ENCODE results near the gene RALGPS1. TPM values are rescaled to one million over a fixed set of nuclear protein-coding genes. Genes with fewer than 3 reads are reported as not detected.

Gene RALGPS1
- polyA plus RNA-seq, 1 of the 3 experiments (the other 2 are of a cell fraction), result 3.9 TPM

DNA sequence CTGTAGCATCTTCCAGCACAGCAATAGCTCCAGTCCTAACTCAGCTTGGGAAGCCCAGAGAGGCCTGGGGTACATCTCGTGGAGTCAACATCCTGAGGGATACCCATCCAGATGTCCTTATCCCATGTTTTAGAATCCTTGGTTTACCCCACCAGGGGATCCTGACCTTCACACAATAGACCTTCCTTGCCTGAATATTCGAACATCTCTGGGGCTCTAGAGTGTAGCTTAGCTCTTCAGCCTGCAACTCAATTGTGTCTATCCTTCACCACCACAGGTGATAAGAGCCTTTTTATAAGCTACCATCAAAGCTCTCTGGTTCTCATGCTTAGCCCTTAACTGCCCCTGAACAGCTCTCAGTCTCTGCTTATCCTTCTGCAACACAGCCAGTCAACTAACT lies 7.5 kb upstream of the RALGPS1 start (continued):
- TF ChIP-seq, protein P1, sequence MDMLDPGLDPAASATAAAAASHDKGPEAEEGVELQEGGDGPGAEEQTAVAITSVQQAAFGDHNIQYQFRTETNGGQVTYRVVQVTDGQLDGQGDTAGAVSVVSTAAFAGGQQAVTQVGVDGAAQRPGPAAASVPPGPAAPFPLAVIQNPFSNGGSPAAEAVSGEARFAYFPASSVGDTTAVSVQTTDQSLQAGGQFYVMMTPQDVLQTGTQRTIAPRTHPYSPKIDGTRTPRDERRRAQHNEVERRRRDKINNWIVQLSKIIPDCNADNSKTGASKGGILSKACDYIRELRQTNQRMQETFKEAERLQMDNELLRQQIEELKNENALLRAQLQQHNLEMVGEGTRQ (IDR thresholded peaks at IDR 0.05; ENCODE audit: borderline replicate concordance, low read depth, low read length), result no peak
- TF ChIP-seq MXI1 (IDR thresholded peaks at IDR 0.05; ENCODE audit: low read depth, low read length), result no peak
- TF ChIP-seq RAD21 (IDR thresholded peaks at IDR 0.05; ENCODE audit: low read length), result no peak
- TF ChIP-seq RCOR1 (IDR thresholded peaks at IDR 0.05; ENCODE audit: low read length), result no peak
- TF ChIP-seq, protein P2, sequence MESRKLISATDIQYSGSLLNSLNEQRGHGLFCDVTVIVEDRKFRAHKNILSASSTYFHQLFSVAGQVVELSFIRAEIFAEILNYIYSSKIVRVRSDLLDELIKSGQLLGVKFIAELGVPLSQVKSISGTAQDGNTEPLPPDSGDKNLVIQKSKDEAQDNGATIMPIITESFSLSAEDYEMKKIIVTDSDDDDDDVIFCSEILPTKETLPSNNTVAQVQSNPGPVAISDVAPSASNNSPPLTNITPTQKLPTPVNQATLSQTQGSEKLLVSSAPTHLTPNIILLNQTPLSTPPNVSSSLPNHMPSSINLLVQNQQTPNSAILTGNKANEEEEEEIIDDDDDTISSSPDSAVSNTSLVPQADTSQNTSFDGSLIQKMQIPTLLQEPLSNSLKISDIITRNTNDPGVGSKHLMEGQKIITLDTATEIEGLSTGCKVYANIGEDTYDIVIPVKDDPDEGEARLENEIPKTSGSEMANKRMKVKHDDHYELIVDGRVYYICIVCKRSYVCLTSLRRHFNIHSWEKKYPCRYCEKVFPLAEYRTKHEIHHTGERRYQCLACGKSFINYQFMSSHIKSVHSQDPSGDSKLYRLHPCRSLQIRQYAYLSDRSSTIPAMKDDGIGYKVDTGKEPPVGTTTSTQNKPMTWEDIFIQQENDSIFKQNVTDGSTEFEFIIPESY (IDR thresholded peaks at IDR 0.05; ENCODE audit: borderline replicate concordance, low read depth), result no peak
- TF ChIP-seq, protein P3, sequence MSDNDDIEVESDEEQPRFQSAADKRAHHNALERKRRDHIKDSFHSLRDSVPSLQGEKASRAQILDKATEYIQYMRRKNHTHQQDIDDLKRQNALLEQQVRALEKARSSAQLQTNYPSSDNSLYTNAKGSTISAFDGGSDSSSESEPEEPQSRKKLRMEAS (IDR thresholded peaks at IDR 0.05; ENCODE audit: low read depth), result no peak
- TF ChIP-seq TAF1 (IDR thresholded peaks at IDR 0.05; ENCODE audit: borderline replicate concordance, low read depth, low read length), result no peak
- TF ChIP-seq FOXJ3 (CRISPR knock-in tag; IDR thresholded peaks at IDR 0.05), result no peak
- TF ChIP-seq YY1 (IDR thresholded peaks at IDR 0.05; ENCODE audit: low read depth), result no peak

DNA sequence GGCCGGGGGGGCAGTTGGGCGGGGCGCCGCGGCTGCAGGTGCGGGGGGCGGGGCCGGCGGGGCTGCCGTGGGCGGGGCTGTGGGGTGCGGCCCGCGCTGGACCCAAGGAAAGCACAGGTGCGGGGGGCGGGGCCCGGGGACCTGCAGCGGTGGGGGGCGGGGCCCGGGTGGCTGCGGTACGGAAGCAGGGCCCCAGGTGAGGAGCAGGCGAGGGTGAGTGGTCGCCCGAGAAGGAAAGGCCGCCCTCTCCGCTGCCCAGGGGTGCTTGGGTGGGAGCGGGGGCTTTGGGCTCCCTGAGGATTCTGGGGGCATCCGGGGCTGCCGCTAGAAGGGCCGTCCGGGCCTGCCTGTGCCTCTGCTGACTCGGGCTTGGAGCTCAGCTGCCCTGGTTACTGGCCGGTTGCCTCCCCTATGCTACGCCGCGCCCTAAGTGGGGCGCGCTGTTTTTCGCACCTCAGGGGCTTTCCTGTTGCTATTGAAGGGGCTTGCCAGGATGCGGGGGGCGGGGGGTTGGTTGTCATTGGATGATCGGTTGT lies 767 bp downstream of the RALGPS1 start:
- TF ChIP-seq MEF2A (IDR thresholded peaks at IDR 0.05; ENCODE audit: borderline replicate concordance, low read depth), result no peak
- no peak for TF ChIP-seq TCF12 (IDR thresholded peaks at IDR 0.05)
- TF ChIP-seq RXRA (IDR thresholded peaks at IDR 0.05; ENCODE audit: borderline replicate concordance, low read depth), result no peak
- no peak for TF ChIP-seq RCOR1 (IDR thresholded peaks at IDR 0.05; ENCODE audit: low read length)
- no peak for TF ChIP-seq CHD2 (IDR thresholded peaks at IDR 0.05; ENCODE audit: low read length, partially characterized antibody)
- no peak for TF ChIP-seq RFX5 (IDR thresholded peaks at IDR 0.05; ENCODE audit: low read length)
- TF ChIP-seq ELF1 (IDR thresholded peaks at IDR 0.05), result no peak
- TF ChIP-seq NFIC (IDR thresholded peaks at IDR 0.05; ENCODE audit: borderline replicate concordance), result no peak
- TF ChIP-seq, protein P4, sequence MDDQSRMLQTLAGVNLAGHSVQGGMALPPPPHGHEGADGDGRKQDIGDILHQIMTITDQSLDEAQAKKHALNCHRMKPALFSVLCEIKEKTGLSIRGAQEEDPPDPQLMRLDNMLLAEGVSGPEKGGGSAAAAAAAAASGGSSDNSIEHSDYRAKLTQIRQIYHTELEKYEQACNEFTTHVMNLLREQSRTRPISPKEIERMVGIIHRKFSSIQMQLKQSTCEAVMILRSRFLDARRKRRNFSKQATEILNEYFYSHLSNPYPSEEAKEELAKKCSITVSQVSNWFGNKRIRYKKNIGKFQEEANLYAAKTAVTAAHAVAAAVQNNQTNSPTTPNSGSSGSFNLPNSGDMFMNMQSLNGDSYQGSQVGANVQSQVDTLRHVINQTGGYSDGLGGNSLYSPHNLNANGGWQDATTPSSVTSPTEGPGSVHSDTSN (IDR thresholded peaks at IDR 0.05), result no peak
- ChIA-PET CTCF (no interaction called here), POLR2A (interaction anchor here (0.6 kb wide), 1 partner anchor 10 kb away, joined by 4 read pairs; no protein-coding TSS in a partner anchor)
- Histone ChIP-seq H3K4me1 (ENCODE audit: control insufficient read depth in 1 of 2, insufficient read depth in 2 of 2, low read depth in 1 of 2, low read length in 1 of 2) (peaks cover 0 to 9% of the 10 kb centered on the region in 2 experiments; a peak in 1 of 4 replicates), H3F3A (replicated peaks; ENCODE audit: insufficient read depth) (peaks cover 3% of the 10 kb centered on the region), H3K36me3 (replicated peaks in 1 of 2; ENCODE audit: control insufficient read depth in 1 of 2, insufficient read depth in 2 of 2, low read length in 1 of 2) (no peaks in the 10 kb centered on the region), H3K27ac (ENCODE audit: low read depth in 2 of 2, low read length in 1 of 2) (no peak overlapping the region), H3K4me2 (peak overlapping the region; percentile 61), H3K9me3 (no peaks in the 10 kb centered on the region), H2AFZ (ENCODE audit: low read depth) (no peak overlapping the region), H4K20me1 (ENCODE audit: insufficient read depth) (no peaks in the 10 kb centered on the region), H3K79me2 (ENCODE audit: insufficient read depth) (no peaks in the 10 kb centered on the region), H3K4me3 (ENCODE audit: low read depth in 2 of 2, low read length in 1 of 2) (peak overlapping the region; percentile 50 to 59), H3K27me3 (ENCODE audit: insufficient read depth) (no peaks in the 10 kb centered on the region; the same call in 1 of the 2 replicates), H3K9me2 (no peaks in the 10 kb centered on the region; the same call in 1 of the 2 replicates), H3K9ac (no peak overlapping the region)
- 25% methylated on average over 3 of the region's 43 CpGs for WGBS (ENCODE audit: low lambda C conversion rate)
- DNase-seq, result no peak
